ENCODE measurements around the gene ITPRIP. TPM values are rescaled to one million over a fixed set of nuclear protein-coding genes. Genes with fewer than 3 reads are reported as not detected.

The ITPRIP gene
- total RNA-seq, 3 donors from 2014 or later (not counting 1 experiment from before 2014, with no cell fraction given): 172 to 225 (median 176) TPM

DNA sequence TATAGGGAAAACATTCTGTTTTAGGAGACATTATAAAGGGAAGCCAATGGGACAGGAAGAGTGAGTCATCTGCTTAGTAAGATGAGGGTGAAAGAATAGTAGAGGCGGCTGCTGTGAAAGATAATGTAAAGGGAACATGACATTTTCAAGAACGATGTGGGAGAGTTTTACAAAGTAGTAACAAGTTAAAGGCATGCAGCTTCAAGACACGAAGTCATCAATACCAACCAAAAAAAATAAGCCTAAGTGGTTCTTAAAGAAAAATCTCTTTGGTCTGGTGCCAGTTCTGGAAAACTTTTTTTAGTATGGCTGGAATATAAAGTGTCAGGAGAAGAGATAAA is 77.5 kb downstream of the ITPRIP start:
- no peaks in the 10 kb centered on the region for H3K9me3 ChIP-seq (ENCODE audit: control insufficient read depth, insufficient read depth, low read length)
- H3K4me1 ChIP-seq (ENCODE audit: control insufficient read depth, insufficient read depth, low read length): peaks cover 7% of the 10 kb centered on the region
- TF ChIP-seq, protein P1, sequence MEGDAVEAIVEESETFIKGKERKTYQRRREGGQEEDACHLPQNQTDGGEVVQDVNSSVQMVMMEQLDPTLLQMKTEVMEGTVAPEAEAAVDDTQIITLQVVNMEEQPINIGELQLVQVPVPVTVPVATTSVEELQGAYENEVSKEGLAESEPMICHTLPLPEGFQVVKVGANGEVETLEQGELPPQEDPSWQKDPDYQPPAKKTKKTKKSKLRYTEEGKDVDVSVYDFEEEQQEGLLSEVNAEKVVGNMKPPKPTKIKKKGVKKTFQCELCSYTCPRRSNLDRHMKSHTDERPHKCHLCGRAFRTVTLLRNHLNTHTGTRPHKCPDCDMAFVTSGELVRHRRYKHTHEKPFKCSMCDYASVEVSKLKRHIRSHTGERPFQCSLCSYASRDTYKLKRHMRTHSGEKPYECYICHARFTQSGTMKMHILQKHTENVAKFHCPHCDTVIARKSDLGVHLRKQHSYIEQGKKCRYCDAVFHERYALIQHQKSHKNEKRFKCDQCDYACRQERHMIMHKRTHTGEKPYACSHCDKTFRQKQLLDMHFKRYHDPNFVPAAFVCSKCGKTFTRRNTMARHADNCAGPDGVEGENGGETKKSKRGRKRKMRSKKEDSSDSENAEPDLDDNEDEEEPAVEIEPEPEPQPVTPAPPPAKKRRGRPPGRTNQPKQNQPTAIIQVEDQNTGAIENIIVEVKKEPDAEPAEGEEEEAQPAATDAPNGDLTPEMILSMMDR (IDR thresholded peaks at IDR 0.05): no peak
- intact Hi-C loops (cut with micrococcal nuclease): loop anchor here (10.0 kb wide), 1 partner anchor 456 kb away; no protein-coding TSS in a partner anchor
- Mint-ChIP-seq H3K9me3 (no peaks in the 10 kb centered on the region), H3K4me3 (peak overlapping the region; percentile 7), H3K36me3 (peaks cover 18% of the 10 kb centered on the region), H3K27me3 (ENCODE audit: low read depth in 2 of 2) (no peaks in the 10 kb centered on the region), H3K27ac (peak overlapping the region; percentile 73 to 82), H3K4me1 (peaks cover 62 to 67% of the 10 kb centered on the region in 2 donors)
- H3K27ac ChIP-seq (ENCODE audit: low read length): peak overlapping the region; percentile 16
- H3K4me3 ChIP-seq (ENCODE audit: low read length): no peak overlapping the region
- peaks cover 73% of the 10 kb centered on the region for H3K36me3 ChIP-seq (ENCODE audit: control insufficient read depth, insufficient read depth, low read length)
- no peak for ATAC-seq
- no peaks in the 10 kb centered on the region for H3K27me3 ChIP-seq (ENCODE audit: control insufficient read depth, insufficient read depth, low read length)
- WGBS (ENCODE audit: insufficient coverage): 33% methylated on average over 1 of the region's 3 CpGs
- DNase-seq: peak in 1 of 2 donors; percentile 23

DNA sequence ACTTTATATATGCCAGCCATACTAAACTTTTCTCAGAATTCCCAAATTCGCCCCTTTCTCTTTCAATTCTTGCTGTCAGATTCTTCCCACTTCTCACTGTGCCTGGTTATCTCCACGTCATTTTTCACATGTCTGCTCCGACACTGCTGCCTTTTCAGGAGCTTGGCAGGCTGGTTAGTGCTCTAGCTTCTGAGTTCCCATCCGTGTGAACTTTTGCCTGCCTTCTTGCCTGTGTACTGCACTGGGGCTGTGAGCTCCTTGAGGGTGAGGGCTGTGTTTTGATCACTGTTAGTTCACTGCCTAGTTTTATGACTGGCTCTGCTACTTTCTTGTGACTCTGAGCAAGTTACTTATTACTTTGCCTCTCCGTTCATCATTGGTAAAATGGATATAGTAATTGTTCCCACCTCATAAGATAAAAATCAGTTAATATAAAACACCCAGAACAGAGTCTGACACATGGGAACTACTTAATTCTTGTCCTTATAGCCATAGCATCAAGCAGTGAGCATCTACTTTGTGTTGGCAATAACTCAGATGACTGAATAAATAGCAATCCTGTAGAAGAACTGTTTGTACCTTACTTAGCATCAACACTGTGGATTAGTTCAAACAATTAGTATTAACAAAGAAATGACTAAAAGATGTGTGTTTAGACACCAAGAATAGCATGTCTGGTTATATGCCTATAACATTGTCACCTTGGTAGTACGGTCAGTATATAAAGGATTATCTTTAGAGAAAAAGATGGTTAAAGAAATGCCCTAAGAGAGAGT is 78.1 kb downstream of the ITPRIP start:
- H3K9me3 ChIP-seq (ENCODE audit: control insufficient read depth, insufficient read depth, low read length): no peaks in the 10 kb centered on the region
- peak overlapping the region; percentile 16 for H3K27ac ChIP-seq (ENCODE audit: low read length)
- Mint-ChIP-seq H3K4me1 (peaks cover 62 to 67% of the 10 kb centered on the region in 2 donors), H3K9me3 (no peaks in the 10 kb centered on the region), H3K36me3 (peaks cover 18% of the 10 kb centered on the region), H3K4me3 (peak overlapping the region; percentile 7), H3K27me3 (ENCODE audit: low read depth in 2 of 2) (no peaks in the 10 kb centered on the region), H3K27ac (peak overlapping the region; percentile 73 to 82)
- H3K4me3 ChIP-seq (ENCODE audit: low read length): no peak overlapping the region
- DNase-seq: no peak
- H3K36me3 ChIP-seq (ENCODE audit: control insufficient read depth, insufficient read depth, low read length): peaks cover 68% of the 10 kb centered on the region
- WGBS (ENCODE audit: insufficient coverage): 92% methylated on average over 5 of the region's 6 CpGs
- peaks cover 7% of the 10 kb centered on the region for H3K4me1 ChIP-seq (ENCODE audit: control insufficient read depth, insufficient read depth, low read length)
- ATAC-seq: no peak
- TF ChIP-seq, protein P1 (IDR thresholded peaks at IDR 0.05): no peak
- intact Hi-C loops (cut with micrococcal nuclease): loop anchor here (10.0 kb wide), 1 partner anchor 455 kb away; no protein-coding TSS in a partner anchor
- H3K27me3 ChIP-seq (ENCODE audit: control insufficient read depth, insufficient read depth, low read length): no peaks in the 10 kb centered on the region

Other genes starting within 250 kb of the ITPRIP start
- 10 to 100 TPM in 2 of 3 donors, 1 to 10 TPM in 1; 9.1 to 19.1 (median 18.3) TPM for gene SFR1, start 216.3 kb downstream of the ITPRIP start, total RNA-seq
- gene CFAP43, start 106.1 kb downstream of the ITPRIP start, total RNA-seq: under 1 TPM in 1 of 3 donors, not detected in 2; 0.16 TPM
- 10 to 100 TPM; 27.8 to 38.0 (median 31.5) TPM for gene GSTO1, start 83.6 kb downstream of the ITPRIP start, total RNA-seq
- gene GSTO2, start 69.3 kb downstream of the ITPRIP start, total RNA-seq: 1 to 10 TPM in 1 of 3 donors, under 1 TPM in 2; 0.75 to 1.4 (median 0.84) TPM
- under 1 TPM; 0.07 to 0.15 (median 0.11) TPM for gene CFAP58, start 15.4 kb upstream of the ITPRIP start, total RNA-seq

All from natural killer cell (primary cell).